ENCODE results near the gene MLXIP. TPM values are rescaled to one million over a fixed set of nuclear protein-coding genes. Genes with fewer than 3 reads are reported as not detected.

Gene MLXIP
- total and polyA plus RNA-seq, 9 of the 15 experiments (the other 6 are each of a cell fraction or from before 2014, with no cell fraction given), result 2.2 to 66.3 (median 18.1) TPM

DNA sequence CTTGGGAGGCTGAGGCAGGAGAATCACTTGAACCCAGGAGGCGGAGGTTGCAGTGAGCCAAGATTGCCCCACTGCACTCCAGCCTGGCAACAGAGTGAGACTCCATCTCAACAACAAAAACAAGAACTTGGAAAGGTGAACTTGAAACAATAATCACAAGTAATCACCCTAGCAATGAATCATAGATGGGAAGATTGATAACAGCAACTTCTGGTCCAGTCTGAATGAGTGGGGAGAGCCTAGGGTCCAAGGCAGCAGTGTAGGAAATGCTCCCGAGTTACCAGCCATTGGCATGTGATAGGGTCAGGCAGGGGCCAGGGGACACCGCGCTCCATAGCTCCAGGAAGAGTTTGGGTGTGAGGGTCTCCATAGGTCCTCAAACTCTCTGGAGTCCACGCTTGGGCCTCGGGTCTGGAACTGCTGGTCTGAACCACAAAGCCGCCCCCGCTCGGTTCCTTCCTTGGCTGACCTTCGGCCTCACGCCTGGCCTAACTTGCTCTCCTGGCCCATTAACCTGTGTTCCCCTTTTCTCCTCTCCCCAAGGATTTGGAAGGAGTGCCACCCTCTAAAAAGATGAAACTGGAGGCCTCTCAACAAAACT, 19.9 kb upstream of the MLXIP start (continued):
- TF ChIP-seq NFIC (IDR thresholded peaks at IDR 0.05) (no peak), OTX1 (CRISPR knock-in tag; IDR thresholded peaks at IDR 0.05) (no peak), ZZZ3 (IDR thresholded peaks at IDR 0.05) (no peak), NR2C1 (IDR thresholded peaks at IDR 0.05) (no peak), NR2C1 (tag; IDR thresholded peaks at IDR 0.05) (no peak), ARHGAP35 (IDR thresholded peaks at IDR 0.05; ENCODE audit: partially characterized antibody) (no peak), TCF3 (CRISPR knock-in tag; IDR thresholded peaks at IDR 0.05) (no peak), ZNF668 (CRISPR knock-in tag; IDR thresholded peaks at IDR 0.05) (no peak)
- TF ChIP-seq, protein P1, sequence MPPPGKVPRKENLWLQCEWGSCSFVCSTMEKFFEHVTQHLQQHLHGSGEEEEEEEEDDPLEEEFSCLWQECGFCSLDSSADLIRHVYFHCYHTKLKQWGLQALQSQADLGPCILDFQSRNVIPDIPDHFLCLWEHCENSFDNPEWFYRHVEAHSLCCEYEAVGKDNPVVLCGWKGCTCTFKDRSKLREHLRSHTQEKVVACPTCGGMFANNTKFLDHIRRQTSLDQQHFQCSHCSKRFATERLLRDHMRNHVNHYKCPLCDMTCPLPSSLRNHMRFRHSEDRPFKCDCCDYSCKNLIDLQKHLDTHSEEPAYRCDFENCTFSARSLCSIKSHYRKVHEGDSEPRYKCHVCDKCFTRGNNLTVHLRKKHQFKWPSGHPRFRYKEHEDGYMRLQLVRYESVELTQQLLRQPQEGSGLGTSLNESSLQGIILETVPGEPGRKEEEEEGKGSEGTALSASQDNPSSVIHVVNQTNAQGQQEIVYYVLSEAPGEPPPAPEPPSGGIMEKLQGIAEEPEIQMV (tag; conservative IDR thresholded peaks at IDR 0.05; ENCODE audit: low read depth), result no peak

DNA sequence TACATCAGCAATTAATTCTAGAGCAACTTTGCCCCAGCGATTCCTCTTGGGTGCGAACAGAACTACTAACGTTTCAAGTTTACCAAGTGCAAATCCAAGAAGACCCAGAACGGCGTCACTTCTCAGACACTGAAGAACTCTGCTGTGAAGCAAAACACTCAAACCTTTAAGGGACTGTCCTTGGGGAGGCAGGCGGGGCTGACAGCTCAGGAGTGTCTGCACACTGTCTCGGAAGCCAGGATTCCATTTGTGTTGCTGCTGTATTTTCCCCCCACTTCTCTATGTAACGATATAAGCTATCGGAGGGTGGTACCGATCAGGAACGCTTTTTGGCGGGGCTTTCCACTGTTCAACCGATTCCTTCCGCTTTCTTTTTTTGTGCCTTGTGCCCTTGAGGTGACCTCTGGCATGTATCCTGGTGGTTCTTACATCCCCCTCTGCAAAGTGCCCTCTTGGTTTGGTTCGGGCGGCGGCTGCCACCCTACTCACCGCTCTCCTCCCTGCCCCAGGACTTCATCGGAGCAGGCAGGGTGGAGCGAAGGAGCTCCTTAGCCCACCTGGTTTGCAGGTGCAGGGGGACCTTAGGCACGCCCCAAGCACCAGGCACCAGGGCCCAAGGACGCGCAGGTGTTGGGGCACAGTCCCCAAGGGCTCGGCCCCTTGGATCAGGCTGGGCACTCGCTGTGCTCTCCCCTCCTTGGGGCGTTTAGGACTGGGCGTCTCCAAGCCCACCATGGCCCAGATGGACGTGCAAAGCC, 19.2 kb upstream of the MLXIP start:
- ChIA-PET CTCF (ENCODE audit: low intra/inter-chr PET ratio) (no interaction called here), POLR2A (no interaction called here)
- Histone ChIP-seq H3K4me2 (ENCODE audit: insufficient read depth, low read length) (no peak overlapping the region), H3K9me1 (ENCODE audit: control insufficient read depth, insufficient read depth, low read length) (no peaks in the 10 kb centered on the region), H3K9ac (ENCODE audit: insufficient read depth in 1 of 2, low read depth in 2 of 2, low read length in 2 of 2) (peak overlapping the region in 1 of 2 experiments; percentile 17; a peak in 1 of 4 replicates), H3K9me3 (replicated peaks; ENCODE audit: control insufficient read depth, insufficient read depth, low read depth, low read length) (no peaks in the 10 kb centered on the region), H3K36me3 (ENCODE audit: control insufficient read depth, insufficient read depth, low read length) (peaks cover 71% of the 10 kb centered on the region), H3K4me3 (no peak overlapping the region), H2AFZ (ENCODE audit: low read depth, low read length) (no peak overlapping the region), H3K27ac (ENCODE audit: extremely low read depth, low read depth, low read length) (no peak overlapping the region), H3K4me1 (replicated peaks in 1 of 2; ENCODE audit: control insufficient read depth in 2 of 2, insufficient read depth in 2 of 2, low read length in 2 of 2) (peaks cover 23 to 31% of the 10 kb centered on the region in 2 experiments), H3K79me2 (ENCODE audit: control insufficient read depth, insufficient read depth, low read length) (peaks cover 3% of the 10 kb centered on the region), H4K20me1 (replicated peaks; ENCODE audit: control insufficient read depth, insufficient read depth, low read length) (no peaks in the 10 kb centered on the region), H3K27me3 (ENCODE audit: control insufficient read depth in 2 of 2, insufficient read depth in 2 of 2, low read length in 2 of 2) (no peaks in the 10 kb centered on the region)
- TF ChIP-seq MYBL2 (IDR thresholded peaks at IDR 0.05; ENCODE audit: low read depth) (no peak), MYBL2 (CRISPR knock-in tag; IDR thresholded peaks at IDR 0.05; ENCODE audit: borderline replicate concordance) (no peak), KLF16 (IDR thresholded peaks at IDR 0.05) (no peak), MCM3 (IDR thresholded peaks at IDR 0.05) (no peak)
- ATAC-seq (no peak), DNase-seq (ENCODE audit: extremely low read depth in 1 of 4, low spot score in 3 of 4) (no peak), FAIRE-seq (no peak)
- BruUV-seq (replicated peaks), result no TSS peak
- intact Hi-C loops (cut with micrococcal nuclease) (loop anchor here (1.0 kb wide), 1 partner anchor 64 kb away; no protein-coding TSS in a partner anchor), in situ Hi-C loops (cut with MboI) (loop anchor here (5.0 kb wide), 1 partner anchor 63 kb away; no protein-coding TSS in a partner anchor)
- over 99% methylated on average over 24 of the region's 28 CpGs for WGBS (ENCODE audit: insufficient coverage, low coverage, missing lambda C conversion rate)

Measured in K562 (cell line).